HG03439 (cell line): Measurements from ENCODE around the gene AOAH.
A peak's percentile ranks its signal among the peaks of the same experiment; 100 is the strongest.

Experiments
- ATAC-seq: cut with Tn5 transposase; IDR thresholded peaks from one replicate; pipeline ENCODE4 v1.9.1; 2021; ENCODE audit warnings: mild to moderate bottlenecking, moderate library complexity; ENCODE audit not compliant: unreplicated experiment

The AOAH gene

GRCh38 chr7:36723951-36724664, at the start of gene AOAH:
TSS of gene AOAH (minus strand) at chr7:36724494. CDS start at chr7:36724148, 346 bp downstream.
- peak; percentile 56 for ATAC-seq

GRCh38 chr7:36766451-36766850, 42.2 kb upstream of the AOAH start:
- no peak for ATAC-seq

GRCh38 chr7:36765605-36766004, 41.3 kb upstream of the AOAH start:
- ATAC-seq: no peak

GRCh38 chr7:36764929-36765328, 40.6 kb upstream of the AOAH start:
- no peak for ATAC-seq

GRCh38 chr7:36763132-36763816, 39.0 kb upstream of the AOAH start:
- no peak for ATAC-seq

- ATAC-seq: no peak
Observed at GRCh38 chr7:36762394-36762793, 38.1 kb upstream of the AOAH start.

- ATAC-seq: no peak
Observed at GRCh38 chr7:36761835-36762234, 37.5 kb upstream of the AOAH start.

- ATAC-seq: no peak
Observed at GRCh38 chr7:36760856-36761762, 36.8 kb upstream of the AOAH start.

GRCh38 chr7:36758879-36759278, 34.6 kb upstream of the AOAH start:
- ATAC-seq: no peak

GRCh38 chr7:36755484-36755883, 31.2 kb upstream of the AOAH start:
- no peak for ATAC-seq

- ATAC-seq: no peak
Observed at GRCh38 chr7:36752026-36752711, 27.9 kb upstream of the AOAH start.

- no peak for ATAC-seq
Observed at GRCh38 chr7:36750451-36750850, 26.2 kb upstream of the AOAH start.

GRCh38 chr7:36749282-36749960, 25.1 kb upstream of the AOAH start:
- no peak for ATAC-seq

GRCh38 chr7:36748017-36748487, 23.8 kb upstream of the AOAH start:
- no peak for ATAC-seq

GRCh38 chr7:36747280-36748016, 23.2 kb upstream of the AOAH start:
- ATAC-seq: no peak

- no peak for ATAC-seq
Observed at GRCh38 chr7:36746347-36746746, 22.1 kb upstream of the AOAH start.

- ATAC-seq: no peak
Observed at GRCh38 chr7:36742911-36743775, 18.8 kb upstream of the AOAH start.

GRCh38 chr7:36741866-36742265, 17.6 kb upstream of the AOAH start:
- ATAC-seq: no peak

GRCh38 chr7:36739351-36739750, 15.1 kb upstream of the AOAH start:
- ATAC-seq: no peak
